Measurements from ENCODE around the gene L3MBTL4. TPM values are rescaled to one million over a fixed set of nuclear protein-coding genes. Genes with fewer than 3 reads are reported as not detected.

Gene L3MBTL4
- total and polyA plus RNA-seq, 9 of the 15 experiments (the other 6 are each of a cell fraction or from before 2014, with no cell fraction given) = not detected

- ChIA-PET CTCF (ENCODE audit: low intra/inter-chr PET ratio) (no interaction called here), POLR2A (no interaction called here)
- 1% methylated on average over 5 of the region's 5 CpGs for WGBS (ENCODE audit: insufficient coverage, low coverage, missing lambda C conversion rate)
- Histone ChIP-seq H2AFZ (ENCODE audit: low read depth, low read length) (no peak overlapping the region), H3K27me3 (ENCODE audit: control insufficient read depth in 2 of 2, insufficient read depth in 2 of 2, low read length in 2 of 2) (no peaks in the 10 kb centered on the region), H3K36me3 (ENCODE audit: control insufficient read depth, insufficient read depth, low read length) (no peaks in the 10 kb centered on the region), H3K4me3 (no peak overlapping the region), H3K27ac (ENCODE audit: extremely low read depth, low read depth, low read length) (no peak overlapping the region), H3K9me1 (ENCODE audit: control insufficient read depth, insufficient read depth, low read length) (no peaks in the 10 kb centered on the region), H3K79me2 (ENCODE audit: control insufficient read depth, insufficient read depth, low read length) (no peaks in the 10 kb centered on the region), H3K4me2 (ENCODE audit: insufficient read depth, low read length) (no peak overlapping the region), H3K9me3 (replicated peaks; ENCODE audit: control insufficient read depth, insufficient read depth, low read depth, low read length) (no peaks in the 10 kb centered on the region), H4K20me1 (replicated peaks; ENCODE audit: control insufficient read depth, insufficient read depth, low read length) (no peaks in the 10 kb centered on the region), H3K9ac (ENCODE audit: insufficient read depth in 1 of 2, low read depth in 2 of 2, low read length in 2 of 2) (no peak overlapping the region), H3K4me1 (replicated peaks in 1 of 2; ENCODE audit: control insufficient read depth in 2 of 2, insufficient read depth in 2 of 2, low read length in 2 of 2) (no peaks in the 10 kb centered on the region)
- FAIRE-seq (no peak), DNase-seq (ENCODE audit: extremely low read depth in 1 of 4, low spot score in 3 of 4) (no peak), ATAC-seq (no peak)
- in situ Hi-C loops (cut with MboI) (no loop called here), intact Hi-C loops (cut with micrococcal nuclease) (no loop called here)
- no TSS peak for BruUV-seq (replicated peaks)
- TF ChIP-seq ZNF408 (CRISPR knock-in tag; IDR thresholded peaks at IDR 0.05; ENCODE audit: low read depth) (no peak), ELK3 (CRISPR knock-in tag; IDR thresholded peaks at IDR 0.05) (no peak), FOXK2 (conservative IDR thresholded peaks at IDR 0.05 in 1 of 2, IDR thresholded peaks at IDR 0.05 in 1 of 2; ENCODE audit: low read depth in 2 of 2) (no peak), IRF9 (tag; IDR thresholded peaks at IDR 0.05) (no peak), DMBX1 (CRISPR knock-in tag; IDR thresholded peaks at IDR 0.05; ENCODE audit: borderline replicate concordance) (no peak), HDAC8 (tag; IDR thresholded peaks at IDR 0.05) (no peak), MLLT1 (IDR thresholded peaks at IDR 0.05) (no peak), NR2C1 (IDR thresholded peaks at IDR 0.05) (no peak), NR2C1 (tag; IDR thresholded peaks at IDR 0.05) (no peak), TAF15 (IDR thresholded peaks at IDR 0.05; ENCODE audit: low read depth, low read length) (no peak), ZFP36 (IDR thresholded peaks at IDR 0.05; ENCODE audit: low read depth, low read length, partially characterized antibody) (no peak), HNRNPLL (IDR thresholded peaks at IDR 0.05; ENCODE audit: low read depth, low read length, poor library complexity, severe bottlenecking) (no peak), MXI1 (IDR thresholded peaks at IDR 0.05; ENCODE audit: low read depth, low read length) (no peak), ARID3A (IDR thresholded peaks at IDR 0.05; ENCODE audit: borderline replicate concordance, low read depth, low read length) (no peak), SP1 (CRISPR knock-in tag; IDR thresholded peaks at IDR 0.05) (no peak), HDAC2 (IDR thresholded peaks at IDR 0.05) (no peak), ZNF778 (CRISPR knock-in tag; IDR thresholded peaks at IDR 0.05) (no peak), SPI1 (IDR thresholded peaks at IDR 0.05; ENCODE audit: borderline replicate concordance, low read depth, low read length) (no peak), CREBBP (IDR thresholded peaks at IDR 0.05; ENCODE audit: low read depth, low read length) (no peak)
These were observed 399.3 kb downstream of the L3MBTL4 start for GRCh38 chr18:6015364-6015763.

Measured in K562 (cell line).